HepG2 (cell line): ENCODE measurements around the gene TCP11L1. TPM values are rescaled to one million over a fixed set of nuclear protein-coding genes. Genes with fewer than 3 reads are reported as not detected.

Experiments used
- GABPA ChIP-seq, 2 experiments: IDR thresholded peaks; 2 replicates each; pipeline ENCODE4 v1.6.1; 2011 to 2016; ENCODE audit warnings: low read depth in 2 of 2, low read length in 1 of 2, missing biosample characterization in 1 of 2, missing genetic modification characterization in 1 of 2
- GATAD1 ChIP-seq: IDR thresholded peaks from 2 replicates; pipeline ENCODE4 v1.6.1; 2016; ENCODE audit warnings: missing genetic modification reagents, missing compliant biosample characterization
- GTF2F1 ChIP-seq: fragments of 150-350 bp; IDR thresholded peaks from 2 replicates; pipeline ENCODE4 v1.6.1; 2014; ENCODE audit warnings: low read length
- GZF1 ChIP-seq: sonication (generic); formaldehyde crosslinking; IDR thresholded peaks from 2 replicates; pipeline ENCODE4 v1.5.1; 2020; ENCODE audit warnings: mild to moderate bottlenecking, missing genetic modification reagents
- HMG20A ChIP-seq: IDR thresholded peaks from 2 replicates; pipeline ENCODE4 v1.6.1; 2016; ENCODE audit warnings: borderline replicate concordance
- HNF4G ChIP-seq, 2 experiments: sonication (generic) in 1 of 2; formaldehyde crosslinking in 1 of 2; IDR thresholded peaks; 2 replicates each; pipeline versions ENCODE4 v1.4.0 to v1.6.1; 2011 to 2020; ENCODE audit warnings: borderline replicate concordance in 2 of 2, low read depth in 2 of 2, mild to moderate bottlenecking in 2 of 2, low read length in 1 of 2, missing genetic modification reagents in 1 of 2, moderate library complexity in 1 of 2
- HOXA9 ChIP-seq: sonication (generic); formaldehyde crosslinking; IDR thresholded peaks from 2 replicates; pipeline ENCODE4 v1.8.1; 2022; ENCODE audit warnings: missing genetic modification reagents, mild to moderate bottlenecking, moderate library complexity, borderline replicate concordance
- KAT2B ChIP-seq: fragments of 150-350 bp; IDR thresholded peaks from 2 replicates; pipeline ENCODE4 v1.6.1; 2014; ENCODE audit warnings: low read depth, low read length, borderline replicate concordance
- MEF2D ChIP-seq: sonication (generic); formaldehyde crosslinking; IDR thresholded peaks from 2 replicates; pipeline ENCODE4 v1.5.1; 2020; ENCODE audit warnings: mild to moderate bottlenecking, missing genetic modification reagents
- NR2F2 ChIP-seq: IDR thresholded peaks from 2 replicates; pipeline ENCODE4 v1.6.1; 2012; ENCODE audit warnings: low read depth, inconsistent platforms, borderline replicate concordance
- PHF5A ChIP-seq: IDR thresholded peaks from one replicate; pipeline ENCODE4 v1.6.1; 2018; ENCODE audit warnings: low read depth, missing genetic modification reagents; ENCODE audit not compliant: unreplicated experiment
- RCOR2 ChIP-seq: IDR thresholded peaks from 2 replicates; pipeline ENCODE4 v1.6.1; 2016; ENCODE audit warnings: missing biosample characterization, missing genetic modification reagents
- TRIM22 ChIP-seq: fragments of 450-650 bp; IDR thresholded peaks from 2 replicates; pipeline ENCODE4 v1.6.1; 2017
- ZKSCAN1 ChIP-seq: fragments of 150-350 bp; IDR thresholded peaks from 2 replicates; pipeline ENCODE4 v1.6.1; 2014; ENCODE audit warnings: low read length
- ZNF234 ChIP-seq: sonication (generic); formaldehyde crosslinking; conservative IDR thresholded peaks from 2 replicates; pipeline ENCODE4 v1.5.1; 2020; ENCODE audit warnings: mild to moderate bottlenecking, missing genetic modification reagents
- ZNF367 ChIP-seq: sonication (generic); formaldehyde crosslinking; IDR thresholded peaks from 2 replicates; pipeline ENCODE4 v1.4.0; 2020; ENCODE audit warnings: missing genetic modification reagents, borderline replicate concordance
- ZNF407 ChIP-seq: sonication (generic); formaldehyde crosslinking; IDR thresholded peaks from one replicate; pipeline ENCODE4 v1.5.1; 2020; ENCODE audit warnings: mild to moderate bottlenecking, missing genetic modification reagents; ENCODE audit errors: not compliant biosample characterization
- polyA plus RNA-seq, 8 experiments: library from polyadenylated mRNA; depleted of rRNA in 3 of 8; stranded (reverse) in 7 of 8; unstranded in 1 of 8; fragments of >200 nt; fragmentation: Illumina TruSeq in 4 of 8; extraction: Trizol in 4 of 8; gene quantifications; 2 replicates each; pipeline versions ENCODE4 v1.2.1 to v1.2.3, GENCODE V29; 2011 to 2016; ENCODE audit warnings: low read depth in 4 of 8, missing spikeins in 1 of 8, mixed read lengths in 1 of 8; ENCODE audit not compliant: insufficient read depth in 1 of 8
- total RNA-seq, 5 experiments: library from RNA; depleted of rRNA; stranded (reverse); fragments of >200 nt; fragmentation: Illumina TruSeq; extraction: Trizol; gene quantifications; 2 replicates each; pipeline ENCODE4 v1.2.3, GENCODE V29; 2016; ENCODE audit warnings: low read depth in 1 of 5

Gene TCP11L1
- total and polyA plus RNA-seq, 2 of the 13 experiments (the other 11 are each of a cell fraction or from before 2014, with no cell fraction given): 7.9 to 10.1 TPM

- TF ChIP-seq HOXA9: no peak
- TF ChIP-seq HMG20A (CRISPR knock-in tag): no peak
- TF ChIP-seq ZNF234: no peak; the same call in 1 of the 2 replicates
- TF ChIP-seq NR2F2: no peak
- TF ChIP-seq KAT2B: no peak
- peak; percentile 21 for TF ChIP-seq PHF5A (CRISPR knock-in tag)
- no peak for TF ChIP-seq ZNF367 (CRISPR knock-in tag)
- no peak for TF ChIP-seq HNF4G (IDR thresholded peaks at IDR 0.05; ENCODE audit: borderline replicate concordance, low read depth, low read length)
- TF ChIP-seq HNF4G (CRISPR knock-in tag; IDR thresholded peaks at IDR 0.05; ENCODE audit: borderline replicate concordance, low read depth): no peak
- TF ChIP-seq GATAD1 (CRISPR knock-in tag): no peak
- no peak for TF ChIP-seq MEF2D (CRISPR knock-in tag)
- peak; percentile 26; the same call in 1 of the 2 replicates for TF ChIP-seq ZKSCAN1
- TF ChIP-seq RCOR2 (CRISPR knock-in tag): no peak
- peak; percentile 55 for TF ChIP-seq ZNF407
- TF ChIP-seq GABPA (IDR thresholded peaks at IDR 0.05; ENCODE audit: low read depth, low read length): no peak; the same call in 1 of the 2 replicates
- peak; percentile 73; the same call in 1 of the 2 replicates for TF ChIP-seq GABPA (CRISPR knock-in tag; IDR thresholded peaks at IDR 0.05; ENCODE audit: low read depth)
- no peak for TF ChIP-seq GTF2F1
- TF ChIP-seq GZF1 (CRISPR knock-in tag): no peak; the same call in none of the 2 replicates
- no peak for TF ChIP-seq TRIM22
Observed at GRCh38 chr11:33039274-33040032, at the start of gene TCP11L1 (continued).
